Measurements from ENCODE around the gene HSDL2. TPM values are rescaled to one million over a fixed set of nuclear protein-coding genes. Genes with fewer than 3 reads are reported as not detected.
"Not testable (repeated sequence)": the region's sequence is repeated elsewhere in the genome, so short reads cannot be mapped to it uniquely, and the experiment has no call there.

HSDL2 gene
- total RNA-seq, 1 donor from 2014 or later, result 55.3 TPM

GRCh38 chr9:112505086-112505485, 125.2 kb downstream of the HSDL2 start:
- ATAC-seq (no peak), DNase-seq (no peak)
- H3K4me1 ChIP-seq, result peaks cover 6% of the 10 kb centered on the region
- no peak overlapping the region for H3K4me3 ChIP-seq
- no peaks in the 10 kb centered on the region for H3K36me3 ChIP-seq
- H3K9me3 ChIP-seq, result no peaks in the 10 kb centered on the region
- intact Hi-C loops (cut with DNase I), result no loop called here
- TF ChIP-seq, protein P1, sequence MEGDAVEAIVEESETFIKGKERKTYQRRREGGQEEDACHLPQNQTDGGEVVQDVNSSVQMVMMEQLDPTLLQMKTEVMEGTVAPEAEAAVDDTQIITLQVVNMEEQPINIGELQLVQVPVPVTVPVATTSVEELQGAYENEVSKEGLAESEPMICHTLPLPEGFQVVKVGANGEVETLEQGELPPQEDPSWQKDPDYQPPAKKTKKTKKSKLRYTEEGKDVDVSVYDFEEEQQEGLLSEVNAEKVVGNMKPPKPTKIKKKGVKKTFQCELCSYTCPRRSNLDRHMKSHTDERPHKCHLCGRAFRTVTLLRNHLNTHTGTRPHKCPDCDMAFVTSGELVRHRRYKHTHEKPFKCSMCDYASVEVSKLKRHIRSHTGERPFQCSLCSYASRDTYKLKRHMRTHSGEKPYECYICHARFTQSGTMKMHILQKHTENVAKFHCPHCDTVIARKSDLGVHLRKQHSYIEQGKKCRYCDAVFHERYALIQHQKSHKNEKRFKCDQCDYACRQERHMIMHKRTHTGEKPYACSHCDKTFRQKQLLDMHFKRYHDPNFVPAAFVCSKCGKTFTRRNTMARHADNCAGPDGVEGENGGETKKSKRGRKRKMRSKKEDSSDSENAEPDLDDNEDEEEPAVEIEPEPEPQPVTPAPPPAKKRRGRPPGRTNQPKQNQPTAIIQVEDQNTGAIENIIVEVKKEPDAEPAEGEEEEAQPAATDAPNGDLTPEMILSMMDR (IDR thresholded peaks at IDR 0.05), result no peak
- no peaks in the 10 kb centered on the region for H3K27me3 ChIP-seq (ENCODE audit: low read depth)
- H3K27ac ChIP-seq, result no peak overlapping the region

- no peaks in the 10 kb centered on the region for H3K27me3 ChIP-seq (ENCODE audit: low read depth)
- no peaks in the 10 kb centered on the region for H3K9me3 ChIP-seq
- intact Hi-C loops (cut with DNase I), result no loop called here
- H3K4me1 ChIP-seq, result peaks cover 6% of the 10 kb centered on the region
- TF ChIP-seq, protein P1 (IDR thresholded peaks at IDR 0.05), result no peak
- DNase-seq (no peak), ATAC-seq (no peak)
- H3K36me3 ChIP-seq, result no peaks in the 10 kb centered on the region
- no peak overlapping the region for H3K27ac ChIP-seq
- H3K4me3 ChIP-seq, result no peak overlapping the region
These were observed 125.7 kb downstream of the HSDL2 start for GRCh38 chr9:112505607-112506006.

DNA sequence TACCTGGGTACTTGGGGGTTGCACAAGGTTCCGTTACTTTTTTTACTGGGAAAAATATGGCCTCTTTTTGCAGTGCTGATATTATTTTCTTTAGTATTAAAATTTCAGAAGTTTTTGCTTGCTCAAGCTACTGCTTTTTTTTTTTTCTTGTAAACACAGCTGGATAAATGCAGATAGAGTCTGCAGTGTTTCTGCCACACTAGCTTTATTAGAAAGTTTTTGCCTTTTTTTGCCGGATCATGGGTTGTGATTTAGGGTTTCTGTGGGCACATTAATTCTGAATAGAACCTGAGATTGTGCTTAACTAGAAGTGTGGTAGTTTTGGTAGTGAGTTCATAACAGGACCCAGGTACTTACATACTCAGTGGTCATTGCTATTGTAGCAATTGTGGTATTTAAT, 126.7 kb downstream of the HSDL2 start:
- intact Hi-C loops (cut with DNase I), result no loop called here
- Histone ChIP-seq H3K36me3 (no peaks in the 10 kb centered on the region), H3K27me3 (ENCODE audit: low read depth) (no peaks in the 10 kb centered on the region), H3K9me3 (no peaks in the 10 kb centered on the region), H3K27ac (no peak overlapping the region), H3K4me3 (no peak overlapping the region), H3K4me1 (peaks cover 6% of the 10 kb centered on the region)
- DNase-seq, result no peak
- TF ChIP-seq, protein P1 (IDR thresholded peaks at IDR 0.05), result no peak
- peak in 1 of 2 donors; percentile 28 for ATAC-seq

DNA sequence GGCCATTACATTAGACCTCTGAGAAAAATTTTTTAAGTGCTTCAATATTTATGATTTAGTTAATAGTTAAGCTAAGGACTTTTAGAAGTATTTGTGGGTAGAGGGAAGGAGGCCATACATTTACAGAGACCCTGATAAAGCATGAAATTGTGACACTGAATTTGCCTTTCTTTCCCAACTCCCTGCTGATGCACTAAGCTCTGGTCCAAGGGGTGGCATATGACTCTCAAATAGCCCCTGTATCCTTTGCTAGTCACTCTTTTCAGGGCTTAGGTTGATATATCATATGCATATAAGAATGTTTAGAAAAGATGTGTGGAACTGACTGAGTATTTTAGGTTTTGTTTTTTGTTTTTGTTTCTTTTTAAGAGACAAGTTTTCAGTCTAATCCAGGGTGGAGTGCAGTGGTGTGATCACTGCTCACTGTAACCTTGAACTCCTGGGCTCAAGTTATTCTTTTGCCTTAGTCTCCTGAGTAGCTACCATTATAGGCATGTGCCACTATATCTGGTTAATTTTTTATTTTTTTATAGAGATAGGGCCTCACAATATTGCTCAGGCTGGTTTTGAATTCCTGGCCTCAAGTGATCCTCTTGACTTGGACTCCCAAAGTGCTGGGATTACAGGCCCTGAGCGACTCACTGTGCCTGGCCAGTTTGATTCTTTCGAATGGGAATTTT, 127.2 kb downstream of the HSDL2 start:
- no peak overlapping the region for H3K27ac ChIP-seq
- intact Hi-C loops (cut with DNase I), result no loop called here
- peaks cover 6% of the 10 kb centered on the region for H3K4me1 ChIP-seq

GRCh38 chr9:112508377-112508776, 128.5 kb downstream of the HSDL2 start:
- peaks cover 5% of the 10 kb centered on the region for H3K4me1 ChIP-seq
- DNase-seq, result no peak
- intact Hi-C loops (cut with DNase I), result no loop called here

More for the DNA sequence above, 127.2 kb downstream of the HSDL2 start:
- ATAC-seq (no peak), DNase-seq (no peak)
- no peaks in the 10 kb centered on the region for H3K36me3 ChIP-seq
- TF ChIP-seq, protein P1 (IDR thresholded peaks at IDR 0.05), result no peak
- H3K27me3 ChIP-seq (ENCODE audit: low read depth), result no peaks in the 10 kb centered on the region
- H3K9me3 ChIP-seq, result no peaks in the 10 kb centered on the region
- H3K4me3 ChIP-seq, result no peak overlapping the region

GRCh38 chr9:112512377-112512776, 132.5 kb downstream of the HSDL2 start:
- H3K9me3 ChIP-seq; ATAC-seq; DNase-seq; H3K36me3 ChIP-seq; H3K4me3 ChIP-seq; intact Hi-C loops (cut with DNase I); H3K27ac ChIP-seq; H3K4me1 ChIP-seq; H3K27me3 ChIP-seq (ENCODE audit: low read depth): not testable (repeated sequence)

More at GRCh38 chr9:112508377-112508776, 128.5 kb downstream of the HSDL2 start:
- Histone ChIP-seq H3K4me3 (no peak overlapping the region), H3K9me3 (no peaks in the 10 kb centered on the region), H3K27me3 (ENCODE audit: low read depth) (no peaks in the 10 kb centered on the region), H3K36me3 (no peaks in the 10 kb centered on the region), H3K27ac (no peak overlapping the region)
- no peak for ATAC-seq
- TF ChIP-seq, protein P1 (IDR thresholded peaks at IDR 0.05), result no peak
